KMS-11 (cell line): ENCODE measurements around the gene DOC2B.

Experiments
- H2AFZ ChIP-seq: fragments of 200-600 bp; sonication (generic); 2 replicates; pipeline ENCODE4 v1.6.1; 2016; ENCODE audit warnings: antibody characterized with exemption, mixed run types, low read depth
- H3K27ac ChIP-seq: fragments of 200-600 bp; sonication (generic); 2 replicates; pipeline ENCODE4 v1.6.1; 2016; ENCODE audit warnings: mild to moderate bottlenecking, mixed run types
- H3K27me3 ChIP-seq: fragments of 200-600 bp; sonication (generic); 2 replicates; pipeline ENCODE4 v1.6.1; 2017; ENCODE audit warnings: mild to moderate bottlenecking, low read depth, mixed run types, moderate library complexity; ENCODE audit not compliant: insufficient read depth
- H3K36me3 ChIP-seq: fragments of 200-600 bp; sonication (generic); 2 replicates; pipeline ENCODE4 v1.6.1; 2017; ENCODE audit warnings: mild to moderate bottlenecking, mixed run types; ENCODE audit not compliant: insufficient read depth
- H3K4me1 ChIP-seq: fragments of 200-600 bp; sonication (generic); 2 replicates; pipeline ENCODE4 v1.6.1; 2016; ENCODE audit warnings: mild to moderate bottlenecking, low read depth, mixed run types; ENCODE audit not compliant: poor library complexity, severe bottlenecking
- H3K4me2 ChIP-seq: fragments of 200-600 bp; sonication (generic); 2 replicates; pipeline ENCODE4 v1.7.0; 2016; ENCODE audit warnings: mild to moderate bottlenecking, mixed run types
- H3K4me3 ChIP-seq: fragments of 200-600 bp; sonication (generic); IDR thresholded peaks from 2 replicates; pipeline ENCODE4 v1.6.1; 2017; ENCODE audit warnings: low read depth, low read length, mixed read lengths; ENCODE audit not compliant: insufficient read depth
- H3K79me2 ChIP-seq: fragments of 200-600 bp; sonication (generic); 2 replicates; pipeline ENCODE4 v1.6.1; 2016; ENCODE audit warnings: low read depth, mixed run types; ENCODE audit not compliant: insufficient read depth
- H3K9ac ChIP-seq: fragments of 200-600 bp; sonication (generic); 2 replicates; pipeline ENCODE4 v1.6.1; 2016; ENCODE audit warnings: mild to moderate bottlenecking, mixed run types
- H4K20me1 ChIP-seq: fragments of 200-600 bp; sonication (generic); 2 replicates; pipeline ENCODE4 v1.6.1; 2016; ENCODE audit warnings: mild to moderate bottlenecking, mixed run types; ENCODE audit not compliant: insufficient read depth
- TF ChIP-seq, protein P1 (sequence below): fragments of 200-600 bp; sonication (generic); conservative IDR thresholded peaks from 2 replicates; pipeline ENCODE4 v1.6.1; 2017; ENCODE audit warnings: low read depth, mild to moderate bottlenecking, antibody characterized with exemption, low read length, moderate library complexity, mixed read lengths

Gene DOC2B

DNA sequence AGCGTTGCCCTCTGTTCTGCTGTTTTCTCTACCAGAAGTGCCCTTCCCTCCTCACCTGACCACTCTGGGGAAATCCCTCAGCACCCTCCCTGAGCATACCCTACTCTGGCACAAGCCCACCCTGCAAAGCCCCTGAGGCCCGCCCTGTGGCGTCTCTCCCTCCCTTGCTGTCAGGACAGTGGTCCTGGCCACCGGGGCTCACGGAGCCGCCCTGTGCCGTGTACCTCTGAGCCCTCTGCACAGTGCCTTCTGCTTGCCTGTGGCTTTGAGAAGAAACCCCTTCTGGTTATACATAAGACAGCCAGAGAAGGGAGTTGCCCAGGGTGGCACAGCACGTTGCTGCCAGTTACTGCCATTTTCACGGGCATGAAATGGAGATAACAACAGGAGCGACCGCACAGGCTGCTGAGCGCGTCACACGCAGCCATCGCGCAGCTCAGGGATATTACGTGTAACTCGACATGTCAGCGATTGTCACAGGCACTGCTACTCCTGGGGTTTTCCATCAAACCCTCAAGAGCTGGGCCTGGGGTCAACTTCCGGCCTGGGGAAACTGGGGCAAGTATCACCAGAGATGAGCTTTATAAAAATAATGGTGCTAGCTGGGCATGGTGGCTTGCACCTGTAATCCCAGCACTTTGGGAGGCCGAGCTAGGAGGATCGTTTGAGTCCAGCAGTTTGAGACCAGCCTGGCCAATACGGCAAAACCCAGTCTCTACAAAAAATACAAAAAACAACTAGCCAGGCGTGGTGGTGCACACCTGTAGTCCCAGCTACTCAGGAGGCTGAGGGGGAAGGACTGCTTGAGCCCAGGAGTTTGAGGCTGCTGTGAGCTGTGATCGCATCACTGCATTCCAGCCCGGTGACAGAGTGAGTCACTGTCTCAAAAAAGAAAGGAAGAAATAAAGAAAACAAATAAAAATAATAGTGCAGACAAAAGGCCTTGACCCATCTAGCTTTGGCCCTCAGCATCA lies 29.3 kb downstream of the DOC2B start:
- H4K20me1 ChIP-seq, result no peaks in the 10 kb centered on the region
- H3K27me3 ChIP-seq, result peaks cover 10% of the 10 kb centered on the region; the same call in 1 of the 2 replicates
- no peak overlapping the region for H3K27ac ChIP-seq
- H2AFZ ChIP-seq, result no peak overlapping the region
- no peaks in the 10 kb centered on the region for H3K79me2 ChIP-seq
- no peak overlapping the region for H3K4me2 ChIP-seq
- no peak overlapping the region for H3K9ac ChIP-seq
- no peaks in the 10 kb centered on the region for H3K4me1 ChIP-seq
- H3K36me3 ChIP-seq, result no peaks in the 10 kb centered on the region
- no peak overlapping the region for H3K4me3 ChIP-seq
- TF ChIP-seq, protein P1, sequence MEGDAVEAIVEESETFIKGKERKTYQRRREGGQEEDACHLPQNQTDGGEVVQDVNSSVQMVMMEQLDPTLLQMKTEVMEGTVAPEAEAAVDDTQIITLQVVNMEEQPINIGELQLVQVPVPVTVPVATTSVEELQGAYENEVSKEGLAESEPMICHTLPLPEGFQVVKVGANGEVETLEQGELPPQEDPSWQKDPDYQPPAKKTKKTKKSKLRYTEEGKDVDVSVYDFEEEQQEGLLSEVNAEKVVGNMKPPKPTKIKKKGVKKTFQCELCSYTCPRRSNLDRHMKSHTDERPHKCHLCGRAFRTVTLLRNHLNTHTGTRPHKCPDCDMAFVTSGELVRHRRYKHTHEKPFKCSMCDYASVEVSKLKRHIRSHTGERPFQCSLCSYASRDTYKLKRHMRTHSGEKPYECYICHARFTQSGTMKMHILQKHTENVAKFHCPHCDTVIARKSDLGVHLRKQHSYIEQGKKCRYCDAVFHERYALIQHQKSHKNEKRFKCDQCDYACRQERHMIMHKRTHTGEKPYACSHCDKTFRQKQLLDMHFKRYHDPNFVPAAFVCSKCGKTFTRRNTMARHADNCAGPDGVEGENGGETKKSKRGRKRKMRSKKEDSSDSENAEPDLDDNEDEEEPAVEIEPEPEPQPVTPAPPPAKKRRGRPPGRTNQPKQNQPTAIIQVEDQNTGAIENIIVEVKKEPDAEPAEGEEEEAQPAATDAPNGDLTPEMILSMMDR, result no peak

DNA sequence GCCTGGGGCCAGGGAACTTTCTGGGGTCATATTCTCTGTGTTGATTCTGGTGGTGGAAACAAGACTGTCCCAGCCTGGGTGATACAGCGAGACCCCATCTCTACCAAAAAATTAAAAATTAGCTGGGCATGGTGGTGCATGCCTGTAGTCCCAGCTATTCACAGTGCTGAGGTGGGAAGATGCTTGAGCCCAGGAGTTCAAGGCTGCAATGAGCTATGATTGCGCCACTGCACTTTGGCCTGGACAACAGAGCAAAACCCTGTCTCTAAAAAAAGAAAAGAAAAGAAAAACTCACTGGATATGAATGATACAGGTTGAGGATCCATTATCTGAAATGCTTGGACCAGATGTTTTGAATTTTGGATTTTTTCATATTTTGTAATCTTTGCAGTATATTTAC lies 30.4 kb downstream of the DOC2B start:
- Histone ChIP-seq H4K20me1 (no peaks in the 10 kb centered on the region), H3K4me2 (no peak overlapping the region), H3K36me3 (no peaks in the 10 kb centered on the region), H3K4me1 (no peaks in the 10 kb centered on the region), H2AFZ (no peak overlapping the region), H3K4me3 (no peak overlapping the region), H3K79me2 (no peaks in the 10 kb centered on the region), H3K27me3 (peaks cover 10% of the 10 kb centered on the region; the same call in 1 of the 2 replicates), H3K27ac (no peak overlapping the region), H3K9ac (no peak overlapping the region)
- TF ChIP-seq, protein P1, result no peak

DNA sequence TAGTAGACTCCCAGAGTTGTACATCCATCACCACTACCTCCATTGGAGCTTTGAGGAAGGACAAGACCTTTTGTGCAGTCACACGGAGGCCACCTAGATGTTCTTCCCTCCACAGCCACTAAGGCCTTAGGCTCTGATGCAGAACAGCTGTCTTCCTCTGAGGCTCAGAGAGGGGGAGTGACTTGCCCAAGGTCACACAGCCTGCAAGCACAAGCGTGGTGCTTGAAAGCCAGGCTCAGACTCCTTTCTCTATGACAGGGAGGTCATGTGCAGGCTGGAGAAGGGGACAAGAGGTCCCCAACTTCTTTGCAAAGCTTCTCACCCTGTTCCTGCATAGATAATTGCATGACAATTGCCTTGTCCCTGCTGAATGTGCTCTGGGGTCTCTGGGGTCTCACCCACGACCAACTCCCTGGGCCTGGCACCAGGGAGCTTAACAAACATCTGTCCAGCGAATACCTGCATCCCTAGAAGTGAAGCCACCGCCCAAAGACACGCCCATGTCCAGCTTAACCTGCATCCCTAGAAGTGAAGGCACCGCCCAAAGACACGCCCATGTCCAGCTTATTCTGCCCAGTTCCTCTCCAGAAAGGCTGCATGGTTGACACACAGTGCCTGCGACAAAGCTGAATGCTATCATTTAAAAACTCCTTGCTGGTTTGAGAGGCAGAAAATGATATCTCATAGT lies 31.4 kb downstream of the DOC2B start:
- H3K4me3 ChIP-seq, result no peak overlapping the region
- TF ChIP-seq, protein P1, result no peak

DNA sequence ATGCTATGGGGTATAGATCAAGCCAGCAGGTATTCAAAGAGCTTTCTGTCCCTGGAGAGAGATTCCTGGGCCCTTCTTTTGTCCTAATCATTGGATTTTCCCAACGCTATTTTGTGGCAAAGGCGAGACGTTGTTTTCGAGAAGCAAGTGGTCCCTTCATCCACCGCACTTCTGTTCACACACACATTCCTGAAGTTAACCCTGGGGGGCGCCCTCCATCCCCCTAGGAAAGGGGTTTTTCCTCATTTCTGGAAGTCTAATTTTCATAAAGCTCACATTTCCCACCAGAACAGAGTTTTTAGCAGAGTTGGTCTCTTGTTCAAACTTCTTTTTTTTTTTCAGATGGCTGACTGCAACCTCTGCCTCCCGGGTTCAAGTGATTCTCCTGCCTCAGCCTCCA lies 32.2 kb downstream of the DOC2B start:
- H4K20me1 ChIP-seq, result no peaks in the 10 kb centered on the region
- TF ChIP-seq, protein P1, result no peak
- no peaks in the 10 kb centered on the region for H3K79me2 ChIP-seq
- H3K36me3 ChIP-seq, result no peaks in the 10 kb centered on the region
- H3K27me3 ChIP-seq, result peaks cover 10% of the 10 kb centered on the region; the same call in 1 of the 2 replicates
- H3K4me3 ChIP-seq, result no peak overlapping the region
- H3K9ac ChIP-seq, result no peak overlapping the region
- no peak overlapping the region for H3K4me2 ChIP-seq
- no peaks in the 10 kb centered on the region for H3K4me1 ChIP-seq
- H3K27ac ChIP-seq, result no peak overlapping the region
- H2AFZ ChIP-seq, result no peak overlapping the region

More for the DNA sequence above, 31.4 kb downstream of the DOC2B start:
- Histone ChIP-seq H3K79me2 (no peaks in the 10 kb centered on the region), H3K9ac (no peak overlapping the region), H3K27ac (no peak overlapping the region), H4K20me1 (no peaks in the 10 kb centered on the region), H3K4me2 (no peak overlapping the region), H3K4me1 (no peaks in the 10 kb centered on the region), H3K27me3 (peaks cover 10% of the 10 kb centered on the region; the same call in 1 of the 2 replicates), H2AFZ (no peak overlapping the region), H3K36me3 (no peaks in the 10 kb centered on the region)
